Measurements from ENCODE around the gene TAF10. TPM values are rescaled to one million over a fixed set of nuclear protein-coding genes. Genes with fewer than 3 reads are reported as not detected.

The TAF10 gene
- total RNA-seq, 4 donors from 2014 or later, result 35.7 to 114 (median 53.8) TPM

DNA sequence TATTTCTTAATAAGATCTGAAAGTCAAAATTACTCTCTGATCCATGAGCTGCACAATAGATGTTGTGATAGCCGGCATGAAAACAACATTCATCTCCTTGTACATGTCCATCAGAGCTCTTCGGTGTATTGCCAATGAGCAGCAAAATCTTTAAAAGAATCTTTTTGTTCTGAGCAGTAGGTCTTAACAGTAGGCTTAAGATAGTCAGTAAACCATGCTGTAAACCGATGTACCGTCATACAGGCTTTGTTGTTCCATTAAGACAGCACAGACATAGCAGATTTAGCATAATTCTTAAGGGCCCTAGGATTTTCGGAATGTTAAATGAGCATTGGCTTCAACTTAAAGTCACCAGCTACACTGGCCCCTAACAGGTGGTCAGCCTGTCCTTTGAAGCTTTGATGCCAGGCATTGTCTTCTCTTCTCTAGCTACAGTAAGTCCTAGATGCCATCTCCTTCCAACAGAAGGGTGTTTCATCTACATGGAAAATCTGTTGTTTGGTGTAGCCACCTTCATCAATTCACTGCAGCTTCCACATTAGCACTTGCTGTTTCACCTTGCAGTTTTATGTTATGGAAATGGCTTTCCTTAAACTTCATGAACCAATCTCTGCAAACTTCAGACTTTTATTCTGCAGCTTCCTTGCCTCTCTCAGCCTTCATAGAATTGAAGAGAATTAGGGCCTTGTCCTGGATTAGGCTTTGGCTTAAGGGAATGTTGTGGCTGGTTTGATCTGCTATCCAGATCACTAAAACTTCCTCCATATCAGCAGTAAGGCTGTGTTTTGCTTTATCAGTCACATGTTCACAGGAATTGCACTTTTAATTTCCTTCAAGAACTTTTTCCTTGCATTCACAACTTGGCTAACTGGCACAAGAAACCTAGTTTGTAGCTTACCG, 37.0 kb downstream of the TAF10 start:
- no peaks in the 10 kb centered on the region for H3K27me3 ChIP-seq
- no peak for TF ChIP-seq EP300 (IDR thresholded peaks at IDR 0.05; ENCODE audit: low read depth)
- WGBS, 2 donors (ENCODE audit: low coverage in 1 of 2), result 85 to 96% methylated on average over 6 of the region's 6 CpGs
- in situ Hi-C loops (cut with MboI; ENCODE audit: low pct_ligation_motif_present in 1 of 4, low pct_unique_long_range_greater_than_20kb in 1 of 4, low sequenced_read_pairs in 3 of 4) (no loop called here), intact Hi-C loops (cut with DNase I; ENCODE audit: low total_unique reads) (no loop called here)
- no peaks in the 10 kb centered on the region for H3K36me3 ChIP-seq
- H3K9me3 ChIP-seq, result no peaks in the 10 kb centered on the region
- no peak overlapping the region for H3K27ac ChIP-seq
- no peak overlapping the region for H3K4me3 ChIP-seq
- no peak for DNase-seq
- peaks cover 0 to 19% (median 1%) of the 10 kb centered on the region in 4 donors for H3K4me1 ChIP-seq

DNA sequence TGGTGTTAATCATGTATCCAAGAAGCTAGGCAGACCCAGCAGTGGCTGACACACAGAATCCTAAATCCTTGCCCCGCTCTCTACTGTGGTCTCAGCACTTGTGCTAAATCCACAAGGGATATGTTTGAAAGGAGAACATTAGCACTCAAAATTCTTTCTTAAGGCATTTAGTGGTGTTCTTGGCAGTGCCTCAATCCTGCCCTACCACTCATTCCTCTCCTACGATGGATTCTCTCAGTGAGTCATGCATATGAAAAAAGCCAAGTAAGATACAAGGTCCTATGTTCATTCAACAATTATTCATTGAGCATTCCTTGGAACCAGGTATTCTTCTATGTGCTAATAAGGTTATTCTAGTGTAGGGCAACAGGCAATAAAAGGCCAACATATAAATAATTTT, 39.8 kb downstream of the TAF10 start:
- in situ Hi-C loops (cut with MboI; ENCODE audit: low pct_ligation_motif_present in 1 of 4, low pct_unique_long_range_greater_than_20kb in 1 of 4, low sequenced_read_pairs in 3 of 4), result no loop called here
- no peaks in the 10 kb centered on the region for H3K27me3 ChIP-seq
- H3K4me1 ChIP-seq, result peaks cover 0 to 13% (median 1%) of the 10 kb centered on the region in 4 donors
- H3K36me3 ChIP-seq, result no peaks in the 10 kb centered on the region
- 76 to 85% methylated on average over 2 of the region's 2 CpGs for WGBS, 2 donors (ENCODE audit: low coverage in 1 of 2)
- no peak overlapping the region for H3K4me3 ChIP-seq
- TF ChIP-seq POLR2A (IDR thresholded peaks at IDR 0.05) (no peak), POLR2AphosphoS5 (IDR thresholded peaks at IDR 0.05) (no peak), EP300 (IDR thresholded peaks at IDR 0.05; ENCODE audit: low read depth) (no peak)
- TF ChIP-seq, protein P1, sequence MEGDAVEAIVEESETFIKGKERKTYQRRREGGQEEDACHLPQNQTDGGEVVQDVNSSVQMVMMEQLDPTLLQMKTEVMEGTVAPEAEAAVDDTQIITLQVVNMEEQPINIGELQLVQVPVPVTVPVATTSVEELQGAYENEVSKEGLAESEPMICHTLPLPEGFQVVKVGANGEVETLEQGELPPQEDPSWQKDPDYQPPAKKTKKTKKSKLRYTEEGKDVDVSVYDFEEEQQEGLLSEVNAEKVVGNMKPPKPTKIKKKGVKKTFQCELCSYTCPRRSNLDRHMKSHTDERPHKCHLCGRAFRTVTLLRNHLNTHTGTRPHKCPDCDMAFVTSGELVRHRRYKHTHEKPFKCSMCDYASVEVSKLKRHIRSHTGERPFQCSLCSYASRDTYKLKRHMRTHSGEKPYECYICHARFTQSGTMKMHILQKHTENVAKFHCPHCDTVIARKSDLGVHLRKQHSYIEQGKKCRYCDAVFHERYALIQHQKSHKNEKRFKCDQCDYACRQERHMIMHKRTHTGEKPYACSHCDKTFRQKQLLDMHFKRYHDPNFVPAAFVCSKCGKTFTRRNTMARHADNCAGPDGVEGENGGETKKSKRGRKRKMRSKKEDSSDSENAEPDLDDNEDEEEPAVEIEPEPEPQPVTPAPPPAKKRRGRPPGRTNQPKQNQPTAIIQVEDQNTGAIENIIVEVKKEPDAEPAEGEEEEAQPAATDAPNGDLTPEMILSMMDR (IDR thresholded peaks at IDR 0.05), result no peak
- intact Hi-C loops (cut with DNase I; ENCODE audit: low total_unique reads), result no loop called here
- no peak overlapping the region for H3K27ac ChIP-seq
- no peak for DNase-seq
- H3K9me3 ChIP-seq, result no peaks in the 10 kb centered on the region

DNA sequence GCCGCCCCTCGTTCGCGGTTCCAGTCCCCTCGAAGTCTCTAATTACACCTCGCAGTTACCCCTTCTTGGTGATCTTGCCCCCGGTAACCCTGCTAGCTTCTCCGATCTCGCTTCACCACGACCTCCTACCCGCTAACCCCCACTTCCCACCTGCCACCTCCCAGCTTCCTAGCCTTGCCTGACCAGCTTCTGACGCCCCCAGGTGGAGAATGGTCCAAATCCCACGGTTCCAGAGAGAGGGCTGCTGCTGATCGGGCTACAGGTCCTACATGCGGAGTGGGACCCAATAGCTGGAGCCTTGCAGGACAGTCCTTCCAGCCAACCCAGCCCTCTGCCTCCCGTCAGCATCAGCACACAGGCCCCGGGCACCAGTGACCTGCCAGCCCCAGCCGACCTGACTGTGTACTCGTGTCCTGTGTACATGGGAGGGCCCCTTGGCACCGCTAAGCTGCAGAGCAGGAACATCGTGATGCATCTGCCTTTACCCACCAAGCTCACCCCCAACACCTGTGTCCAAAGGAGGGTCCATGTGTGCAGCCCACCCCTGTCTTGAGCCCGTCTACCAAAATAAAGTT, 40.5 kb downstream of the TAF10 start:
- Histone ChIP-seq H3K27ac (no peak overlapping the region), H3K4me3 (no peak overlapping the region), H3K36me3 (no peaks in the 10 kb centered on the region), H3K4me1 (peaks cover 0 to 6% (median under 1%) of the 10 kb centered on the region in 4 donors), H3K27me3 (no peaks in the 10 kb centered on the region), H3K9me3 (no peaks in the 10 kb centered on the region)
- DNase-seq, result no peak
- in situ Hi-C loops (cut with MboI; ENCODE audit: low pct_ligation_motif_present in 1 of 4, low pct_unique_long_range_greater_than_20kb in 1 of 4, low sequenced_read_pairs in 3 of 4), result no loop called here
- TF ChIP-seq, protein P1 (IDR thresholded peaks at IDR 0.05), result no peak
- no peak for TF ChIP-seq EP300 (IDR thresholded peaks at IDR 0.05; ENCODE audit: low read depth)
- TF ChIP-seq POLR2AphosphoS5 (IDR thresholded peaks at IDR 0.05), result no peak
- no peak for TF ChIP-seq POLR2A (IDR thresholded peaks at IDR 0.05)
- intact Hi-C loops (cut with DNase I; ENCODE audit: low total_unique reads), result no loop called here
- WGBS, 2 donors (ENCODE audit: low coverage in 1 of 2), result 60 to 81% methylated on average over 1 to 20 of the region's 22 CpGs

DNA sequence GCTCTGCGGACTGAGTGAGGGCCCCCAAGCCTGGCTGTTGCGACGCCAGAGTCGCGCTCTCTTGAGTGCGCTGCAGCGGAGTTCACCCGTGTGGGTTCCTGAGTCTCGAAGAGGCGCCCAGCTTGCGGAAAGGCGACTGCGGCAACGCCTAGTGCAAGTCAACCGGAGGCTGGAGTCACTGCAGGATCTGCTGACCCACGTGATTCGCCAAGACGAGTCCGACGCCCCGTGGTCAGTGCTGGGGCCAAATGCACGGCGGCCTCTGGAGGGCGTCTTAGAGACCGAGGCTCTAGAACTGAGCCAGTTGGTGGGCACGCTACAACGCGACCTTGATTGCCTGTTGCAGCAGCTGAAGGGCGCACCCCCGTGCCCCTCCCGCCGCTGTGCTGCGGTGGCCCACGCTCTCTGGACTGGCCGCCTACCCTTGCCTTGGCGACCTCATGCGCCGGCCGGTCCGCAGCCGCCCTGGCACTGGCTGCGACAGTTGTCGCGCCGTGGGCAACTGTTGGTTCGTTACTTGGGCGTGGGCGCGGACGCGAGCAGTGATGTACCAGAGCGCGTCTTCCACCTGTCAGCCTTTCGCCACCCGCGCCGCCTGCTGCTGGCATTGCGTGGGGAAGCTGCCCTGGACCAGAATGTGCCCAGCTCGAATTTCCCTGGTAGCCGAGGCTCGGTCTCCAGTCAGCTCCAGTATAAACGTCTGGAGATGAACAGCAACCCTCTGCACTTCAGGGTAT, 41.2 kb downstream of the TAF10 start:
- Histone ChIP-seq H3K27ac (no peak overlapping the region), H3K36me3 (no peaks in the 10 kb centered on the region), H3K4me1 (peaks cover 0 to 1% (median 0%) of the 10 kb centered on the region in 4 donors), H3K4me3 (no peak overlapping the region), H3K27me3 (no peaks in the 10 kb centered on the region), H3K9me3 (no peaks in the 10 kb centered on the region)
- no peak for DNase-seq
- WGBS, 2 donors (ENCODE audit: low coverage in 1 of 2), result 83% methylated on average over 57 of the region's 62 CpGs; no CpG with 5 or more reads in 1 of the 2 donors
- intact Hi-C loops (cut with DNase I; ENCODE audit: low total_unique reads), result no loop called here
- in situ Hi-C loops (cut with MboI; ENCODE audit: low pct_ligation_motif_present in 1 of 4, low pct_unique_long_range_greater_than_20kb in 1 of 4, low sequenced_read_pairs in 3 of 4), result no loop called here
- no peak for TF ChIP-seq EP300 (IDR thresholded peaks at IDR 0.05; ENCODE audit: low read depth)
- TF ChIP-seq, protein P1 (IDR thresholded peaks at IDR 0.05), result no peak

Data from transverse colon (tissue), 4 donors.